ENCODE data around the gene ZC3H18.

DNA sequence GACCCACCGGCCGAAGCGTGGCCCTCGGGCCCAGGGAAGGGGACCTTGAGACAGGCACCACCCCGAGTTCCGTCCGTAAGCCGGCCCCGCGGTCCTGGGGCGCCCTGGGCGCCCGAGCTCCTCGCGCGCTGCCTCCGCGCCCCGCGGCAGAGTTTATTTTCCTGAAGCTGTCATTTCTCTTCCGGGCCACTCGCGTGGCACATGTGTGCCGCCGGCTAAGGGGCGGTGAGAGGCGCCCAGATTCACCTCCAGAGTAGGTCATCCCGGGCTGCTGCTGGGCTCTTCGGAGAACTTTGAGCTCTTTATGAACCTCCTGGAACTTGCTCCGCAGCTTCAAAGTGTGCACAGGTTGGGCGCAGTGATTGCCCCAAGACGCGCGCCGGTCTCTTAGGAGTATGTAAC lies 489 bp downstream of the ZC3H18 start:
- TF ChIP-seq EZH2phosphoT487 (IDR thresholded peaks at IDR 0.05; ENCODE audit: borderline replicate concordance) = no peak
- no peak for TF ChIP-seq SIN3A (IDR thresholded peaks at IDR 0.05; ENCODE audit: low read depth)
- TF ChIP-seq, protein P1, sequence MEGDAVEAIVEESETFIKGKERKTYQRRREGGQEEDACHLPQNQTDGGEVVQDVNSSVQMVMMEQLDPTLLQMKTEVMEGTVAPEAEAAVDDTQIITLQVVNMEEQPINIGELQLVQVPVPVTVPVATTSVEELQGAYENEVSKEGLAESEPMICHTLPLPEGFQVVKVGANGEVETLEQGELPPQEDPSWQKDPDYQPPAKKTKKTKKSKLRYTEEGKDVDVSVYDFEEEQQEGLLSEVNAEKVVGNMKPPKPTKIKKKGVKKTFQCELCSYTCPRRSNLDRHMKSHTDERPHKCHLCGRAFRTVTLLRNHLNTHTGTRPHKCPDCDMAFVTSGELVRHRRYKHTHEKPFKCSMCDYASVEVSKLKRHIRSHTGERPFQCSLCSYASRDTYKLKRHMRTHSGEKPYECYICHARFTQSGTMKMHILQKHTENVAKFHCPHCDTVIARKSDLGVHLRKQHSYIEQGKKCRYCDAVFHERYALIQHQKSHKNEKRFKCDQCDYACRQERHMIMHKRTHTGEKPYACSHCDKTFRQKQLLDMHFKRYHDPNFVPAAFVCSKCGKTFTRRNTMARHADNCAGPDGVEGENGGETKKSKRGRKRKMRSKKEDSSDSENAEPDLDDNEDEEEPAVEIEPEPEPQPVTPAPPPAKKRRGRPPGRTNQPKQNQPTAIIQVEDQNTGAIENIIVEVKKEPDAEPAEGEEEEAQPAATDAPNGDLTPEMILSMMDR (IDR thresholded peaks at IDR 0.05 in 2 of 3, conservative IDR thresholded peaks at IDR 0.05 in 1 of 3; ENCODE audit: borderline replicate concordance in 1 of 3, insufficient read depth in 1 of 3, low read depth in 2 of 3, low read length in 2 of 3) = no peak
- TF ChIP-seq TCF7L2 (IDR thresholded peaks at IDR 0.05; ENCODE audit: borderline replicate concordance, extremely low read depth, insufficient read depth, insufficient read length) = no peak
- TF ChIP-seq POLR2AphosphoS5 (IDR thresholded peaks at IDR 0.05; ENCODE audit: low read depth, low read length) = peak; percentile 22; the same call in 1 of the 2 replicates
- no peak for TF ChIP-seq YY1 (IDR thresholded peaks at IDR 0.05; ENCODE audit: extremely low read depth, insufficient replicate concordance, low read depth, low read length)
- TF ChIP-seq POLR2A (IDR thresholded peaks at IDR 0.05; ENCODE audit: borderline replicate concordance, extremely low read depth, insufficient read depth, insufficient read length) = no peak
- TF ChIP-seq EZH2 (IDR thresholded peaks at IDR 0.05) = no peak
- TF ChIP-seq SP1 (IDR thresholded peaks at IDR 0.05; ENCODE audit: low read depth) = no peak
- TF ChIP-seq, protein P2, sequence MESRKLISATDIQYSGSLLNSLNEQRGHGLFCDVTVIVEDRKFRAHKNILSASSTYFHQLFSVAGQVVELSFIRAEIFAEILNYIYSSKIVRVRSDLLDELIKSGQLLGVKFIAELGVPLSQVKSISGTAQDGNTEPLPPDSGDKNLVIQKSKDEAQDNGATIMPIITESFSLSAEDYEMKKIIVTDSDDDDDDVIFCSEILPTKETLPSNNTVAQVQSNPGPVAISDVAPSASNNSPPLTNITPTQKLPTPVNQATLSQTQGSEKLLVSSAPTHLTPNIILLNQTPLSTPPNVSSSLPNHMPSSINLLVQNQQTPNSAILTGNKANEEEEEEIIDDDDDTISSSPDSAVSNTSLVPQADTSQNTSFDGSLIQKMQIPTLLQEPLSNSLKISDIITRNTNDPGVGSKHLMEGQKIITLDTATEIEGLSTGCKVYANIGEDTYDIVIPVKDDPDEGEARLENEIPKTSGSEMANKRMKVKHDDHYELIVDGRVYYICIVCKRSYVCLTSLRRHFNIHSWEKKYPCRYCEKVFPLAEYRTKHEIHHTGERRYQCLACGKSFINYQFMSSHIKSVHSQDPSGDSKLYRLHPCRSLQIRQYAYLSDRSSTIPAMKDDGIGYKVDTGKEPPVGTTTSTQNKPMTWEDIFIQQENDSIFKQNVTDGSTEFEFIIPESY (IDR thresholded peaks at IDR 0.05; ENCODE audit: extremely low read depth, insufficient replicate concordance, low read length) = no peak
- no peak for TF ChIP-seq ELF1 (IDR thresholded peaks at IDR 0.05; ENCODE audit: borderline replicate concordance, low read depth)
- TF ChIP-seq JUND (IDR thresholded peaks at IDR 0.05) = no peak
- TF ChIP-seq, protein P3, sequence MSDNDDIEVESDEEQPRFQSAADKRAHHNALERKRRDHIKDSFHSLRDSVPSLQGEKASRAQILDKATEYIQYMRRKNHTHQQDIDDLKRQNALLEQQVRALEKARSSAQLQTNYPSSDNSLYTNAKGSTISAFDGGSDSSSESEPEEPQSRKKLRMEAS (IDR thresholded peaks at IDR 0.05) = no peak
- TF ChIP-seq, protein P4, sequence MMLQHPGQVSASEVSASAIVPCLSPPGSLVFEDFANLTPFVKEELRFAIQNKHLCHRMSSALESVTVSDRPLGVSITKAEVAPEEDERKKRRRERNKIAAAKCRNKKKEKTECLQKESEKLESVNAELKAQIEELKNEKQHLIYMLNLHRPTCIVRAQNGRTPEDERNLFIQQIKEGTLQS (IDR thresholded peaks at IDR 0.05) = no peak
